RWPE1 (cell line): ENCODE measurements around the gene IFNL2.
"Not testable (repeated sequence)": the region's sequence is repeated elsewhere in the genome, so short reads cannot be mapped to it uniquely, and the experiment has no call there.

Experiments used
- CTCF ChIA-PET: fragments of 350-600 bp; sonication (Branson Sonifier 250); formaldehyde crosslinking; extraction: SDS; loops from one replicate; lab custom pipeline; 2021; lab: Yijun Ruan, JAX
- POLR2A ChIA-PET: fragments of 400-600 bp; formaldehyde crosslinking; extraction: SDS; loops from one replicate; lab custom pipeline; 2020; ENCODE audit warnings: antibody characterized with exemption; ENCODE audit not compliant: low non-redundant PET; lab: Yijun Ruan, JAX
- DNase-seq: peaks from one replicate; pipeline ENCODE4 v3.0.0; 2012; ENCODE audit warnings: low spot score
- H3K27ac ChIP-seq: fragments of 450-650 bp; 2 replicates; pipeline ENCODE4 v1.5.1; 2017
- TF ChIP-seq, protein P1 (sequence below): fragments of 450-650 bp; conservative IDR thresholded peaks from 2 replicates; pipeline ENCODE4 v1.5.1; 2017; ENCODE audit warnings: low read depth, mild to moderate bottlenecking

The IFNL2 gene

DNA sequence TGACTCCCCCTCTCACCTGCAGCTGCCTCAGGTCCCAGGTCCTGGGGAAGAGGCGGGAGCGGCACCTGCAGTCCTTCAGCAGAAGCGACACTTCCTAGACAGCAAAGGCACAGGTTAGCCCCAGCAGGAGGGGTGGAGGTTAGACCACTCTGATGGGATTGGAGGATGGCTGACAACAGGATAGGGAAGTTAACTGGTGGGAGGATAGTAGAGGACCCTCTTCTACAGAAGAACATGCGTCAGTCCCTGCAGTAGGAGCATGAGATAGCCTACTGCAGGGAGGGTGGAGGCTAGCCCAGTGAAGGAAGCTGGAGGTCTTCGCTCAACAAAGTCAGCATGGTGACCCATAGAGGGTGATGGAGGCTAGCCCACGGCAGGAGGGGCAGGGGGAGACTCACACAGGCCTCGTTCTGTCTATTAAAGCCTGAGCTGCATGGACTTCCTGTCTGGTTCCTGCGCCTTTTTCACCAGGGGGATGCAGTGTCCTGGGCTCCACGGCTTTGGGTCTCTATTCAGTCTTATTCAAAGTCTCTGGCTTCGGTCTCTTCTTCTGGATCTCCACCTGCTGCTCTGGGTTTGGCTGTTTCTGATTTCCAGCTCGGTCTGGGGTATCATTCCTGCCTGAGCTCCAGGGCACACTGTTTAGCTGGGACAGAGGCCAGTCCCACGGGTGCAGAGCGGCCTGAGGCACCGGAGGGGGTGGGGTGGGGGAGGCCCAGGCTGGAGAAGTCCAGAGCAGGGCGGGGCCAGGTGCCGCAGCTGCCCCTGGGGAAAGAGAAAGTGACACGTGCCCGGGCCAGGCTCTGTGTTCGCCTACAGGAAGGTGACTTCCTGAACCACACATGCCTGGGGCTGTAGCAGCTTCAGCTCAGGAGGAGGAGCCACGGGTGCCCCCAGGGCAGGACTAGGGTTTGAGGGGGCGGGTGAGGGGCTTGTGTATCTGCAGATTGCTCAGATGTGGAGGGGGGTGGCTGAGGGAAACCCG lies 30.7 kb upstream of the IFNL2 start:
- ChIA-PET POLR2A (no interaction called here), CTCF (interaction anchor here (1.0 kb wide), 1 partner anchor 115 kb away, joined by 3 read pairs; no protein-coding TSS in a partner anchor)
- DNase-seq: peak; percentile 24
- TF ChIP-seq, protein P1, sequence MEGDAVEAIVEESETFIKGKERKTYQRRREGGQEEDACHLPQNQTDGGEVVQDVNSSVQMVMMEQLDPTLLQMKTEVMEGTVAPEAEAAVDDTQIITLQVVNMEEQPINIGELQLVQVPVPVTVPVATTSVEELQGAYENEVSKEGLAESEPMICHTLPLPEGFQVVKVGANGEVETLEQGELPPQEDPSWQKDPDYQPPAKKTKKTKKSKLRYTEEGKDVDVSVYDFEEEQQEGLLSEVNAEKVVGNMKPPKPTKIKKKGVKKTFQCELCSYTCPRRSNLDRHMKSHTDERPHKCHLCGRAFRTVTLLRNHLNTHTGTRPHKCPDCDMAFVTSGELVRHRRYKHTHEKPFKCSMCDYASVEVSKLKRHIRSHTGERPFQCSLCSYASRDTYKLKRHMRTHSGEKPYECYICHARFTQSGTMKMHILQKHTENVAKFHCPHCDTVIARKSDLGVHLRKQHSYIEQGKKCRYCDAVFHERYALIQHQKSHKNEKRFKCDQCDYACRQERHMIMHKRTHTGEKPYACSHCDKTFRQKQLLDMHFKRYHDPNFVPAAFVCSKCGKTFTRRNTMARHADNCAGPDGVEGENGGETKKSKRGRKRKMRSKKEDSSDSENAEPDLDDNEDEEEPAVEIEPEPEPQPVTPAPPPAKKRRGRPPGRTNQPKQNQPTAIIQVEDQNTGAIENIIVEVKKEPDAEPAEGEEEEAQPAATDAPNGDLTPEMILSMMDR: no peak
- H3K27ac ChIP-seq: no peak overlapping the region

DNA sequence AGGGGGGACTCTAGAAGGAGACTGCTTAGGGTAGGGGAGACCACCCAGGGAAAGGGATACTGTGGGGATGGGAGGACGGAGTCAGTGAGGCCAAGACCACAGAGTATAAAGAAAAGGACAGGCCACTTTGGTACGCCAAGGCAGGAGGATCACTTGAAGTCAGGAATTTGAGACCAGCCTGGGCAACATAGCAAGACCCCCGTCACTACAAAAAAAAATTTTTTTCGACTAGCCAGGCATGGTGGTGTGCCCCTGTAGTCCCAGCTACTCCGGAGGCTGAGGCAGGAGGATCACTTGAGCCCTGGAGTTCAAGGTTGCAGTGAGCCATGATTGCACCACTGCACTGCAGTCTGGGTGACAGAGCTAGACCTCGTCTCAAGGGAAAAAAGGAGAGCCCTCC lies 30.0 kb upstream of the IFNL2 start:
- no peak overlapping the region for H3K27ac ChIP-seq
- DNase-seq: no peak
- TF ChIP-seq, protein P1: no peak
- ChIA-PET POLR2A (no interaction called here), CTCF (interaction anchor here (1.0 kb wide), 1 partner anchor 116 kb away, joined by 3 read pairs; no protein-coding TSS in a partner anchor)

DNA sequence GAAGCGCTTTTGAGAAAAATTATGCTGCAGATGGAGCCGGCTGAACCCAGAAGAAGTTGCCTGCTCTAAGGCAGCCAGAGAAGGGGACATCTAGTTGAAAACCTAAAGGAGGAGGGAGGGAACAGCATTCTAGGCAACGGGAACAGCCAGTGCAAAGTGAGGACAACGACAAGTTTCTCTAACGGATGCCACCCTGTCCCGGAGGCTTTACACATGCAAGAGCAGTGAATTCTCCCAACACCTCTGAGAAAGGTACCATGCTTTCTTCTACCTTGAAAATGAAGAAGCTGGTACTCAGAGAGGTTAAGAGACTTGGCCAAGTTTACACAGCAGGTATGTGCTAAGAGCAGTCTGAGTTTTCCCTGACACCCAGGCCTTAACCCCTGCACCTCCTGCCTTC lies 29.3 kb upstream of the IFNL2 start:
- H3K27ac ChIP-seq: no peak overlapping the region
- ChIA-PET POLR2A (no interaction called here), CTCF (interaction anchor here (0.6 kb wide), 1 partner anchor 605 kb away, joined by 4 read pairs; no protein-coding TSS in a partner anchor)
- DNase-seq: no peak
- TF ChIP-seq, protein P1: no peak

DNA sequence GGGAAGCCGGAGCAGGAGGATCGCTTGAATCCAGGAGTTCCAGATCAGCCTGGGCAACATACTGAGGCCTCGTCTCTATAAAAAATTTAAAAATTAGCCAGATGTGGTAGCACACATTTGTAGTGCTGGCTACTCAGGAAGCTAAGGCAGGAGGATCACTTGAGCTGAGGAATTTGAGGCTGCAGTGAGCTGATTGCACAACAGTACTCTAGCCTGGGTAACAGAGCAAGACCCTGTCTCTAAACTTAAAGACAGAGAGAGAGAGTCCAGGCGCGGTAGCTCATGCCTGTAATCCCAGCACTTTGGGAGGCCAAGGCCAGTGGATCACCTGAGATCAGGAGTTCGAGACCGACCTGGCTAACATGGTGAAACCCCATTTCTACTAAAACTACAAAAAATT lies 27.8 kb upstream of the IFNL2 start:
- no peak for DNase-seq
- POLR2A ChIA-PET: no interaction called here

DNA sequence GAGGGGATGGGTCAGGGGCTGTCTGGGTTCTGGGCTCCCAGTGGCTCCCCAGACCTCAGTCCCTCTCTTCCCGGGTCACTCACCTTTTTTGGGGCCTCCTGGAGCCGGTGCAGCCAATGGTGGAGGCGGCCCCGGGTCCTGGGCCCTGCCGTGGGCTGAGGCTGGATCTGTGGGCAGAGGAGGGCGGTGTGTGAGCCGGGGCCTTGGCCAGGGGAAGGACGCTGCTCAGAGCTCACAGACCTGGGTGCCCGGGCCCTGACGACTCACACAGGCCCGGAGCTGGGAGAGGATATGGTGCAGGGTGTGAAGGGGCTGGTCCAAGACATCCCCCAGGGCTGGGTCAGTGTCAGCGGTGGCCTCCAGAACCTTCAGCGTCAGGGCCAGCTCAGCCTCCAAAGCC lies 24.5 kb upstream of the IFNL2 start:
- CTCF ChIA-PET: not testable (repeated sequence)

More for the DNA sequence above, 27.8 kb upstream of the IFNL2 start:
- CTCF ChIA-PET: interaction anchor here (0.6 kb wide), 1 partner anchor 42 kb away, joined by 3 read pairs; no protein-coding TSS in a partner anchor
- TF ChIP-seq, protein P1: no peak
- no peak overlapping the region for H3K27ac ChIP-seq

DNA sequence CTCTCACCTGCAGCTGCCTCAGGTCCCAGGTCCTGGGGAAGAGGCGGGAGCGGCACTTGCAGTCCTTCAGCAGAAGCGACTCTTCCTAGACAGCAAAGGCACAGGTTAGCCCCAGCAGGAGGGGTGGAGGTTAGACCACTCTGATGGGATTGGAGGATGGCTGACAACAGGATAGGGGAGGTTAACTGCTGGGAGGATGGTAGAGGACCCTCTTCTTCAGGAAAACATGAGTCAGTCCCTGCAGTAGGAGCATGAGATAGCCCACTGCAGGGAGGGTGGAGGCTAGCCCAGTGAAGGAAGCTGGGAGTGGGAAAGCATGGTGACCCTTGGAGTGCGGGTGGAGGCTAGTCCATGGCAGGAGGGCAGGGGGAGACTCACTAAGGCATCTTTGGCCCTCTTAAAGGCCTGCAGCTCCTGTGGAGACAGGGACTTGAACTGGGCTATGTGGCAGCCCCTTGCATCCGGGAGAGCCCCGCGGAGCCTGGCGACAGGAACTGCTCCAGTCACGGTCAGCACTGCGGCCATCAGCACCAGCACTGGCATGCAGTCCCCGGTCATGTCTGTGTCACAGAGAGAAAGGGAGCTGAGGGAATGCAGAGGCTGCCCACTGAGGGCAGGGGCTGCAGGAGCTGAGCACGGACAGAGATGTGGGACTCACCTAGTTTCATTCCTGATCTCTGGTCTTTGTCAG lies 23.6 kb upstream of the IFNL2 start, which contains the start of gene IFNL3:
TSS of gene IFNL3 (minus strand) at position 597 of the 691 bp plus-strand sequence. CDS start at position 558, 39 bp downstream.
- POLR2A ChIA-PET, DNase-seq, H3K27ac ChIP-seq, CTCF ChIA-PET: not testable (repeated sequence)

More for the DNA sequence above, 24.5 kb upstream of the IFNL2 start:
- DNase-seq, H3K27ac ChIP-seq, POLR2A ChIA-PET: not testable (repeated sequence)

DNA sequence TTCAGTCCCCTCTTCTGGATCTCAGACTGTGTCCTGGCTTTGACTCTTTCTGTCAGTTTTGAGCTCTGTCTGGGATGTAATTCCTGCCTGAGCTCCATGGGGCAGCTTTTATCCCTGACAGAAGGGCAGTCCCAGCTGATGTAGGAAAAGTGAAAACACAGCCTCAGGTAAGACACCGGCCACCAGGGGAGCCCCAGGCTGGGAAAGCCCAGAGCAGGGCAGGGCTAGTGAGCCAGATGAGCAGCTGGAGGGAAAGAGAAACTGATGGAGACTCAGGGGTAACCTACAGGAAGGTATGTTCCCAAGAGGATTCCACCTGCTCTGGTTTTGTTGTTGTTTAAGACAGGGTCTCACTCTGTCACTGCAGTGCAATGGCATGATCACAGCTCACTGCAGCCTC lies 23.0 kb upstream of the IFNL2 start:
- CTCF ChIA-PET, DNase-seq, POLR2A ChIA-PET, H3K27ac ChIP-seq: not testable (repeated sequence)
